ENCODE results near the gene COX7A2. TPM values are rescaled to one million over a fixed set of nuclear protein-coding genes. Genes with fewer than 3 reads are reported as not detected.

COX7A2 gene
- polyA plus RNA-seq, 4 donors: 214 to 1,298 (median 910) TPM

DNA sequence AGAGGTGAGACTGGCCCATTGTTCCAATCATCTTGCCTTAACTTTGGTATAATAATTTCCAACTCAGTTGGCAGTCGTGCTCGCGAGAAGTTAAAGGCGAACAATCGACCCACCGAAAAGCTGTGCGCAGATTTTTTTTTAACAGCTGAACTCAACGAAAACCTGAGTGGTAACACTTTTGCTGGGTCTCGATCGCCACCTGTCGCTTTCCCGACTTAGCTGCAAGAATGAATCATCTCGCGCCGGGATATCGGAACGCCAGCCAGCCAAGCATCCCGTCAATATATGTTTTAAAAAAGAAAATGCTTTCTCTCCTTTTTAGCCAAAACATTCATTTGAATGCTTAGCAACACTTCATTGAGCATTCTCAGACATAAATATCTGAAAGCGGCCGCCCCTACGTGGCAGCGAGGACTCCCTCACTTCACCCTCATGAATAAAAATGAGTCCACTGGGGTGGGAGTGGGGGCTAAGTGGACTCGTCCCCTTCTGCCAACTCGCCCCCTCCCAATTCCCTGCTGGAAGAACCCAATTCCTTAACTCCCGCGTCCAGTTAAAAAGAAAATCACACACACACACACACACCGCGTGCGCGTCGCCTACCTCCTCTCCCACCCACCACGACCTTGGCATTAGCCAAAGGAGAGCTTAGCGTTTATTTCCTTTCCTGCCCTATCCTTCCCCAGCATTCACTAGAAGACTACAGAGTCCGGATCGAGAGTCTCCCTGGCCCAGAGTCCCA, 39.2 kb downstream of the COX7A2 start:
- Histone ChIP-seq H3K4me1 (ENCODE audit: control insufficient read depth in 3 of 3, insufficient read depth in 2 of 3, low read depth in 1 of 3, low read length in 2 of 3) (peaks cover 0 to 35% (median 2%) of the 10 kb centered on the region in 3 donors), H3K36me3 (ENCODE audit: control insufficient read depth in 3 of 3, insufficient read depth in 2 of 3, low read depth in 1 of 3, low read length in 3 of 3) (peaks cover 0 to 6% (median 0%) of the 10 kb centered on the region in 3 donors), H3K4me3 (ENCODE audit: low read depth in 1 of 3, low read length in 3 of 3) (peak overlapping the region in 2 of 3 donors; percentile 29 to 62), H3K27ac (ENCODE audit: low read depth in 1 of 3, low read length in 2 of 3) (peak overlapping the region in 2 of 3 donors; percentile 82 to 88), H3K9me3 (ENCODE audit: control insufficient read depth in 2 of 2, insufficient read depth in 1 of 2, low read depth in 1 of 2, low read length in 1 of 2) (no peaks in the 10 kb centered on the region), H3K27me3 (ENCODE audit: control insufficient read depth in 3 of 3, insufficient read depth in 3 of 3, low read length in 3 of 3) (peaks cover 4 to 68% (median 12%) of the 10 kb centered on the region in 3 donors)
- no peak for FAIRE-seq
- peak; percentile 54 to 76 for DNase-seq
- WGBS, 3 donors: 1 to 7% (median 5%) methylated on average over 35 of the region's 35 CpGs

DNA sequence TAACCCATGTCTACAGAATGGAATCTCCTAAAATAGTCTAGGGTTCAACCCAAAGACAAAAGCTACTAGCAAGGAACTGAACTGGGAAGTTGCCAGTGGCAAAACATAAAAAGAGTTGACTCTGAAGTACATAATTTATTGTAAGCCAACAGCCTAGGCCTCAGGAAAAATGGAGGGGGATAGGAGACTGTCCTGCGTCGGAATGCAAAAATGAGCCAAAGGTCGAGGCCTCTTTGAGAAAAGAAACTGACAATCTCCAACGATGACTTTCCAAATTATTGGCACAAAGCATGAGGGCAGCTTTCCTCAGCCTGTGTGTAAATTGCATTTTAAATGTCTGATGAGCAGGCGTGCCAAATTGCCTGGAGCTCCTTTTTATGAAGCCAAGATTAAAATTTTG, 39.9 kb downstream of the COX7A2 start:
- DNase-seq (no peak), FAIRE-seq (no peak)
- no peaks in the 10 kb centered on the region for H3K9me3 ChIP-seq (ENCODE audit: control insufficient read depth in 2 of 2, insufficient read depth in 1 of 2, low read depth in 1 of 2, low read length in 1 of 2)
- H3K4me3 ChIP-seq (ENCODE audit: low read depth in 1 of 3, low read length in 3 of 3): peak overlapping the region in 1 of 3 donors; percentile 62
- H3K4me1 ChIP-seq (ENCODE audit: control insufficient read depth in 3 of 3, insufficient read depth in 2 of 3, low read depth in 1 of 3, low read length in 2 of 3): peaks cover 0 to 35% (median 2%) of the 10 kb centered on the region in 3 donors
- H3K27me3 ChIP-seq (ENCODE audit: control insufficient read depth in 3 of 3, insufficient read depth in 3 of 3, low read length in 3 of 3): peaks cover 4 to 67% (median 12%) of the 10 kb centered on the region in 3 donors
- H3K27ac ChIP-seq (ENCODE audit: low read depth in 1 of 3, low read length in 2 of 3): peak overlapping the region in 1 of 3 donors; percentile 59
- 33 to 43% (median 38%) methylated on average over 5 of the region's 5 CpGs for WGBS, 3 donors
- peaks cover 0 to 6% (median 0%) of the 10 kb centered on the region in 3 donors for H3K36me3 ChIP-seq (ENCODE audit: control insufficient read depth in 3 of 3, insufficient read depth in 2 of 3, low read depth in 1 of 3, low read length in 3 of 3)

DNA sequence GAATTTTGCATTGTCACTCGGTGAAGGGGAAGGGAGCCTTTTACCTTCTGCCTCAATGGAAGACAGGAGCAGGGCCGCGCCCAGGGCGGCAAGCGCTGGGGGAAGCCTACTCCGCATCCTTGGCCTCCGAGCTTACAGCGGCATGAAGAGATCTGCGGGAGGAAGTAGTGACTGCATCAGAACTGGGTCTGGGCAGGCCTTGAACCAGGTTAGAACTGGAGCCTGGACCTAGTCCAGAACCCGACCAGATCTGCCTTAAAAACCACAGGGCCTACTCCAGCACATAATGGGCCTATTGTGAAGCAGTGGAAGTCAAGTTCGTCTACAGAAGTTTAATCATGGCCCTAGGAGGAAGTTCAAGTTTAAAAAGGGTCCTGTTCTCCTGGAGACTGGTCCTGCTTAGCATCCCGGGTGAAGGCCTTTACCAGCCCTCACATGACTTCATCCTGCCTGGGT, 40.9 kb downstream of the COX7A2 start:
- H3K4me3 ChIP-seq (ENCODE audit: low read depth in 1 of 3, low read length in 3 of 3): peak overlapping the region in 1 of 3 donors; percentile 18
- peaks cover 0 to 28% (median 2%) of the 10 kb centered on the region in 3 donors for H3K4me1 ChIP-seq (ENCODE audit: control insufficient read depth in 3 of 3, insufficient read depth in 2 of 3, low read depth in 1 of 3, low read length in 2 of 3)
- peaks cover 4 to 57% (median 10%) of the 10 kb centered on the region in 3 donors for H3K27me3 ChIP-seq (ENCODE audit: control insufficient read depth in 3 of 3, insufficient read depth in 3 of 3, low read length in 3 of 3)
- peak overlapping the region in 2 of 3 donors; percentile 12 to 32 for H3K27ac ChIP-seq (ENCODE audit: low read depth in 1 of 3, low read length in 2 of 3)
- FAIRE-seq: no peak
- peak in 1 of 2 donors; percentile 6 for DNase-seq
- H3K9me3 ChIP-seq (ENCODE audit: control insufficient read depth in 2 of 2, insufficient read depth in 1 of 2, low read depth in 1 of 2, low read length in 1 of 2): no peaks in the 10 kb centered on the region
- peaks cover 0 to 6% (median 0%) of the 10 kb centered on the region in 3 donors for H3K36me3 ChIP-seq (ENCODE audit: control insufficient read depth in 3 of 3, insufficient read depth in 2 of 3, low read depth in 1 of 3, low read length in 3 of 3)
- 56 to 69% (median 58%) methylated on average over 12 of the region's 12 CpGs for WGBS, 3 donors

DNA sequence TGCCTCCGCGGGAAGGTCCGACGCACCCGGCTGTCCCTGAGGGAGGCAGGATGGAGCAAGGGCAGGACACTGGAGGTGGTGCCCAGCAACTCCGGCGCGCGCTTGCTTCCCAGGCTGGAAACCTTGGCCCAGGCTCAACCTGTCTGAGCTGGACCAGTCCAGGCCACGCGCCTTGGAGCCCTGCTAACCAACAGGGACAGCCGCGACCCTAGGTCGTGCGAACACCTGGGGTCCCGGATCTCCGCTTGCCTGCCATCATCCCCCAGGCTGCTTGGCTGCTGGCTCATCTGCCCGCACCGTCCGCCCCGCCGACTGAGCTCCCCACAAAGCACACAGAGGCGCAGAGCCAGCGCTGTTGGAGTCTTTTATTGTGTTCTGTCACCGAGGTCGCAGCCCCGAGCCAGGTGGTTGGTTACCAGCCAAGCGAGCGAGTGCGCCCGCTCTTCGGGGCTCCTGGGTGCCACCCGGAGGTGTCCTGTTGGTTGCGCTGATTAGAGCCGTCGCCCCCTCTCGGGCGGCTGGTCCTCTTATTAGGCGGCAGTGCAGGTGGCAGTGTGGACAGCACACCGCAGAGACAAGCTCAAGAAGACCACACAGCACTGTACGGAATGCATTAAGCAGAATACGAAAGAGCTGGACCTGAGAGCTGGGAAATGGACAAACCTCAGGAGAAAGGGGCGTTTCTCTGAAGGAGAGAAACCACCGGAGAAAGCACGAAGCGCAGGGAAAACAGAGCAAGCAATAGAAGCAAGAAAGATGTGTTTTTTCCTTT, 41.5 kb downstream of the COX7A2 start:
- Histone ChIP-seq H3K9me3 (ENCODE audit: control insufficient read depth in 2 of 2, insufficient read depth in 1 of 2, low read depth in 1 of 2, low read length in 1 of 2) (no peaks in the 10 kb centered on the region), H3K27me3 (ENCODE audit: control insufficient read depth in 3 of 3, insufficient read depth in 3 of 3, low read length in 3 of 3) (peaks cover 4 to 50% (median 9%) of the 10 kb centered on the region in 3 donors), H3K36me3 (ENCODE audit: control insufficient read depth in 3 of 3, insufficient read depth in 2 of 3, low read depth in 1 of 3, low read length in 3 of 3) (peaks cover 0 to 6% (median 0%) of the 10 kb centered on the region in 3 donors), H3K4me1 (ENCODE audit: control insufficient read depth in 3 of 3, insufficient read depth in 2 of 3, low read depth in 1 of 3, low read length in 2 of 3) (peaks cover 0 to 22% (median 2%) of the 10 kb centered on the region in 3 donors), H3K4me3 (ENCODE audit: low read depth in 1 of 3, low read length in 3 of 3) (peak overlapping the region in 1 of 3 donors; percentile 18), H3K27ac (ENCODE audit: low read depth in 1 of 3, low read length in 2 of 3) (peak overlapping the region in 2 of 3 donors; percentile 32 to 38)
- FAIRE-seq (no peak), DNase-seq (peak in 1 of 2 donors; percentile 44)
- WGBS, 3 donors: 11 to 18% (median 17%) methylated on average over 46 of the region's 46 CpGs

DNA sequence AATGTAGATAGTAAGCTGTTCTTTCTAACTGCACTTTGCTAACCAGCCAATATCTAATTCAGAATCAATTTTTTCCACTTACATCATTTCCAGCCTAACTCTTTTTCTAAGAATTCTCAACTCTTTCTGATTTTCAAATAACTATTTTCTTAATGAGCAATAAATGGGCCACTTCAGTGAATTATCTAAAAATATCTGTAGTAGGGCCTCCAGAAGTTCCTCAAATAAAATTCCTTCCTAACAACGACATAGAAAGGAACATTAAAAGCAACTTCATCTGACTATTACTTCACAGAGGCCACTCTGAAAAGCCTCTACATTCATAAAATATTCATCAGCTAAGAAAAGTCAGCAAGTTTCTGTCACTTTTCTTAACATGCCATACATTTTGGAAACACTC, 42.6 kb downstream of the COX7A2 start:
- Histone ChIP-seq H3K4me3 (ENCODE audit: low read depth in 1 of 3, low read length in 3 of 3) (no peak overlapping the region), H3K27ac (ENCODE audit: low read depth in 1 of 3, low read length in 2 of 3) (no peak overlapping the region), H3K4me1 (ENCODE audit: control insufficient read depth in 3 of 3, insufficient read depth in 2 of 3, low read depth in 1 of 3, low read length in 2 of 3) (peaks cover 0 to 13% (median 2%) of the 10 kb centered on the region in 3 donors), H3K36me3 (ENCODE audit: control insufficient read depth in 3 of 3, insufficient read depth in 2 of 3, low read depth in 1 of 3, low read length in 3 of 3) (peaks cover 0 to 6% (median 0%) of the 10 kb centered on the region in 3 donors), H3K27me3 (ENCODE audit: control insufficient read depth in 3 of 3, insufficient read depth in 3 of 3, low read length in 3 of 3) (peaks cover 2 to 40% (median 4%) of the 10 kb centered on the region in 3 donors), H3K9me3 (ENCODE audit: control insufficient read depth in 2 of 2, insufficient read depth in 1 of 2, low read depth in 1 of 2, low read length in 1 of 2) (no peaks in the 10 kb centered on the region)
- FAIRE-seq: no peak
- no peak for DNase-seq
- 27 to 33% (median 28%) methylated on average over 1 of the region's 1 CpG for WGBS, 3 donors

DNA sequence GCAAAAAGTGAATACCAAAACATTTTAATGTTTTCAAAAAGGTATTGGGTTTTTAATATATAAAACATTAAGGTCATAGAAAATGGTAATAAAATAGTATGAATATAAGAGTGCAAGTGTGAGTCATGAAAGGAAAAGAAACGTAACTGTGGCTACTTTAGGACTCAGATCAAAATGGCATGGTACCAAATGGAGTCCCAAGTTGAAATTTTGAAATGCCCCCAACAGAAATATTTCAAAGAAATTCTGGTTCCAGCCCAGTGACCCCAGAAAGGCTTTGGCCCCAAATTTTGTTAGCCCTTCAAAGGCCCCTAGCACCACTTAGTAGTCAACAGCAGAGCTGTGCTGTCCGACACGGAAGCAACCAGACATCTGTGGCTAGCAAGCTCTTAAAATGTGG, 43.7 kb downstream of the COX7A2 start:
- Histone ChIP-seq H3K27me3 (ENCODE audit: control insufficient read depth in 3 of 3, insufficient read depth in 3 of 3, low read length in 3 of 3) (peaks cover 2 to 28% (median 4%) of the 10 kb centered on the region in 3 donors), H3K27ac (ENCODE audit: low read depth in 1 of 3, low read length in 2 of 3) (no peak overlapping the region), H3K36me3 (ENCODE audit: control insufficient read depth in 3 of 3, insufficient read depth in 2 of 3, low read depth in 1 of 3, low read length in 3 of 3) (peaks cover 0 to 6% (median 0%) of the 10 kb centered on the region in 3 donors), H3K9me3 (ENCODE audit: control insufficient read depth in 2 of 2, insufficient read depth in 1 of 2, low read depth in 1 of 2, low read length in 1 of 2) (no peaks in the 10 kb centered on the region), H3K4me3 (ENCODE audit: low read depth in 1 of 3, low read length in 3 of 3) (no peak overlapping the region), H3K4me1 (ENCODE audit: control insufficient read depth in 3 of 3, insufficient read depth in 2 of 3, low read depth in 1 of 3, low read length in 2 of 3) (peaks cover 0 to 9% (median 2%) of the 10 kb centered on the region in 3 donors)
- WGBS, 3 donors: 72 to 86% (median 84%) methylated on average over 3 of the region's 3 CpGs
- DNase-seq: no peak
- FAIRE-seq: peak; percentile 73

DNA sequence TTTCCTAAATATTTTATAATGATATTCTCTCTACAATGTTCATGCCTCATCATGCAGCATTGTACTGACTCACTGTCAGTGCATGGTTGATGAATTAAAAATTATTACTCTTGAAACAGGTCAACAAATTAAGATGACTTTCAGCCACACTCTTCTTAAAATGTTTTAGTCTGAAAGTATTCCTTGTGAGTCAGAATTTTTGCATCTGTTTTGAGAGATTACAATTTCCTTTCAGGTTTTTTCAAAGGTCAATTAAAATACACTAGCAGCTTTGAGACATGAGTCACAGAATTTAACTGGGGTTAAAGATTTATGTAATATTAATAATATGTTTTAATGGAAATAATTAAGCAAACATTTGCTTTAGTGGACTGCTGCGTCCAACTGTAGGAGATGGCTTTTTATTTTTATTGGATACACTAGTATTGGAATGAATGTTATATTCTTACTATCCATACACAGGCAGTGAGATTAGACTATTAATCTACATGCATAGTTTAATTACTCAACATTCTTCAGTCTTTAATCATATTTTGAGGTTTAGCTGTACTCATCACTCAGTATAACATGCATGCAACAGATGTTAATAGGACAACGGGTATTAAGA, 47.4 kb downstream of the COX7A2 start:
- no peak overlapping the region for H3K27ac ChIP-seq (ENCODE audit: low read depth in 1 of 3, low read length in 2 of 3)
- WGBS, 3 donors: 42 to 53% (median 47%) methylated on average over 2 of the region's 2 CpGs
- DNase-seq (no peak), FAIRE-seq (no peak)
- H3K27me3 ChIP-seq (ENCODE audit: control insufficient read depth in 3 of 3, insufficient read depth in 3 of 3, low read length in 3 of 3): no peaks in the 10 kb centered on the region
- H3K9me3 ChIP-seq (ENCODE audit: control insufficient read depth in 2 of 2, insufficient read depth in 1 of 2, low read depth in 1 of 2, low read length in 1 of 2): no peaks in the 10 kb centered on the region
- no peak overlapping the region for H3K4me3 ChIP-seq (ENCODE audit: low read depth in 1 of 3, low read length in 3 of 3)
- no peaks in the 10 kb centered on the region for H3K4me1 ChIP-seq (ENCODE audit: control insufficient read depth in 3 of 3, insufficient read depth in 2 of 3, low read depth in 1 of 3, low read length in 2 of 3)
- no peaks in the 10 kb centered on the region for H3K36me3 ChIP-seq (ENCODE audit: control insufficient read depth in 3 of 3, insufficient read depth in 2 of 3, low read depth in 1 of 3, low read length in 3 of 3)
